ENCODE results near the gene SKIDA1. TPM values are rescaled to one million over a fixed set of nuclear protein-coding genes. Genes with fewer than 3 reads are reported as not detected.
A peak's percentile ranks its signal among the peaks of the same experiment; 100 is the strongest.

Gene SKIDA1
- total and polyA plus RNA-seq, 3 experiments from 2014 or later = 0.20 to 0.35 (median 0.24) TPM

GRCh38 chr10:21496343-21497176 lies 28.9 kb downstream of the SKIDA1 start:
- CTCF ChIA-PET = interaction anchor here (0.6 to 3.4 kb wide), 46 partner anchors 9 to 1493 kb away, joined by 3 to 19 read pairs (median 4); partner anchors contain the start of genes DNAJC1 and SKIDA1
- Histone ChIP-seq H3K27ac (ENCODE audit: low read depth, low read length) (no peak overlapping the region), H3K4me1 (ENCODE audit: insufficient read depth, low read length) (peaks cover 29% of the 10 kb centered on the region), H3K27me3 (ENCODE audit: insufficient read depth, low read length, poor library complexity, severe bottlenecking) (peaks cover 51% of the 10 kb centered on the region), H3K9me3 (ENCODE audit: low read length) (no peaks in the 10 kb centered on the region), H3K4me3 (ENCODE audit: low read length) (peak overlapping the region; percentile 69), H3K36me3 (ENCODE audit: insufficient read depth, low read length) (no peaks in the 10 kb centered on the region)
- H3K27me3 Mint-ChIP-seq = peaks cover 54 to 68% of the 10 kb centered on the region in 2 donors
- H3K9me3 Mint-ChIP-seq = no peaks in the 10 kb centered on the region
- POLR2A ChIA-PET = interaction anchor here (0.5 to 1.9 kb wide), 6 partner anchors 14 to 1077 kb away, joined by 3 to 13 read pairs (median 3); partner anchors contain the start of gene SKIDA1
- H3K4me3 Mint-ChIP-seq = peak overlapping the region; percentile 82 to 94 (median 89)
- no peaks in the 10 kb centered on the region for H3K36me3 Mint-ChIP-seq
- H3K27ac Mint-ChIP-seq = peak overlapping the region in 1 of 8 donors; percentile 25
- peak in 4 of 5 donors; percentile 22 to 64 (median 49) for DNase-seq
- H3K4me1 Mint-ChIP-seq = peaks cover 20 to 30% (median 25%) of the 10 kb centered on the region in 3 donors

- peaks cover 51% of the 10 kb centered on the region for H3K27me3 ChIP-seq (ENCODE audit: insufficient read depth, low read length, poor library complexity, severe bottlenecking)
- no peaks in the 10 kb centered on the region for H3K36me3 ChIP-seq (ENCODE audit: insufficient read depth, low read length)
- Mint-ChIP-seq H3K27ac (peak overlapping the region in 2 of 8 donors; percentile 17 to 48), H3K27me3 (peaks cover 52 to 68% of the 10 kb centered on the region in 2 donors), H3K9me3 (no peaks in the 10 kb centered on the region), H3K4me3 (peak overlapping the region; percentile 85 to 92 (median 89)), H3K36me3 (no peaks in the 10 kb centered on the region), H3K4me1 (peaks cover 19 to 30% (median 25%) of the 10 kb centered on the region in 3 donors)
- peak overlapping the region; percentile 69 for H3K4me3 ChIP-seq (ENCODE audit: low read length)
- H3K4me1 ChIP-seq (ENCODE audit: insufficient read depth, low read length) = peaks cover 29% of the 10 kb centered on the region
- H3K9me3 ChIP-seq (ENCODE audit: low read length) = no peaks in the 10 kb centered on the region
- H3K27ac ChIP-seq (ENCODE audit: low read depth, low read length) = no peak overlapping the region
- DNase-seq = peak; percentile 77 to 86 (median 82)
- ChIA-PET CTCF (interaction anchor here (0.6 to 3.4 kb wide), 42 partner anchors 10 to 1494 kb away, joined by 3 to 19 read pairs (median 4); partner anchors contain the start of genes DNAJC1 and SKIDA1), POLR2A (interaction anchor here (0.8 to 1.9 kb wide), 3 partner anchors 29 to 1078 kb away, joined by 3 to 13 read pairs (median 3); partner anchors contain the start of gene SKIDA1)
Measured at GRCh38 chr10:21495752-21496342, 29.6 kb downstream of the SKIDA1 start.

- Histone ChIP-seq H3K9me3 (ENCODE audit: low read length) (no peaks in the 10 kb centered on the region), H3K4me3 (ENCODE audit: low read length) (peak overlapping the region; percentile 69), H3K27ac (ENCODE audit: low read depth, low read length) (no peak overlapping the region), H3K27me3 (ENCODE audit: insufficient read depth, low read length, poor library complexity, severe bottlenecking) (peaks cover 51% of the 10 kb centered on the region), H3K4me1 (ENCODE audit: insufficient read depth, low read length) (peaks cover 29% of the 10 kb centered on the region), H3K36me3 (ENCODE audit: insufficient read depth, low read length) (no peaks in the 10 kb centered on the region)
- DNase-seq = no peak
- H3K4me3 Mint-ChIP-seq = peak overlapping the region; percentile 85 to 92 (median 89)
- ChIA-PET CTCF (interaction anchor here (0.8 to 3.4 kb wide), 34 partner anchors 9 to 1494 kb away, joined by 3 to 19 read pairs (median 5); partner anchors contain the start of gene SKIDA1), POLR2A (interaction anchor here (0.8 to 1.0 kb wide), 2 partner anchors 357 to 1079 kb away, joined by 3 read pairs; no protein-coding TSS in a partner anchor)
- H3K36me3 Mint-ChIP-seq = no peaks in the 10 kb centered on the region
- no peaks in the 10 kb centered on the region for H3K9me3 Mint-ChIP-seq
- H3K27me3 Mint-ChIP-seq = peaks cover 49 to 70% of the 10 kb centered on the region in 2 donors
- H3K4me1 Mint-ChIP-seq = peaks cover 19 to 30% (median 25%) of the 10 kb centered on the region in 3 donors
- peak overlapping the region in 3 of 8 donors; percentile 17 to 70 (median 48) for H3K27ac Mint-ChIP-seq
Measured at GRCh38 chr10:21495002-21495751, 30.3 kb downstream of the SKIDA1 start.

GRCh38 chr10:21494191-21495001 lies 31.1 kb downstream of the SKIDA1 start:
- no peaks in the 10 kb centered on the region for H3K36me3 ChIP-seq (ENCODE audit: insufficient read depth, low read length)
- DNase-seq = peak in 1 of 5 donors; percentile 9
- ChIA-PET CTCF (interaction anchor here (1.0 to 2.8 kb wide), 6 partner anchors 32 to 1054 kb away, joined by 3 to 19 read pairs (median 4); partner anchors contain the start of gene SKIDA1), POLR2A (no interaction called here)
- H3K4me1 ChIP-seq (ENCODE audit: insufficient read depth, low read length) = peaks cover 21% of the 10 kb centered on the region
- no peaks in the 10 kb centered on the region for H3K9me3 Mint-ChIP-seq
- H3K27me3 ChIP-seq (ENCODE audit: insufficient read depth, low read length, poor library complexity, severe bottlenecking) = peaks cover 45% of the 10 kb centered on the region
- H3K4me1 Mint-ChIP-seq = peaks cover 17 to 28% (median 25%) of the 10 kb centered on the region in 3 donors
- H3K27me3 Mint-ChIP-seq = peaks cover 45 to 70% of the 10 kb centered on the region in 2 donors
- no peaks in the 10 kb centered on the region for H3K36me3 Mint-ChIP-seq
- H3K4me3 Mint-ChIP-seq = peak overlapping the region; percentile 80 to 92 (median 89)
- no peaks in the 10 kb centered on the region for H3K9me3 ChIP-seq (ENCODE audit: low read length)
- H3K27ac Mint-ChIP-seq = peak overlapping the region in 2 of 8 donors; percentile 8 to 51
- H3K27ac ChIP-seq (ENCODE audit: low read depth, low read length) = no peak overlapping the region
- H3K4me3 ChIP-seq (ENCODE audit: low read length) = peak overlapping the region; percentile 69

- ChIA-PET CTCF (interaction anchor here (0.7 to 2.3 kb wide), 5 partner anchors 231 to 518 kb away, joined by 3 to 12 read pairs (median 4); no protein-coding TSS in a partner anchor), POLR2A (no interaction called here)
- H3K9me3 Mint-ChIP-seq = no peaks in the 10 kb centered on the region
- peaks cover 21% of the 10 kb centered on the region for H3K4me1 ChIP-seq (ENCODE audit: insufficient read depth, low read length)
- H3K4me3 Mint-ChIP-seq = peak overlapping the region; percentile 74 to 91 (median 80)
- H3K4me1 Mint-ChIP-seq = peaks cover 17 to 28% (median 25%) of the 10 kb centered on the region in 3 donors
- no peak overlapping the region for H3K27ac ChIP-seq (ENCODE audit: low read depth, low read length)
- no peak for DNase-seq
- no peak overlapping the region for H3K4me3 ChIP-seq (ENCODE audit: low read length)
- no peaks in the 10 kb centered on the region for H3K9me3 ChIP-seq (ENCODE audit: low read length)
- peaks cover 39% of the 10 kb centered on the region for H3K27me3 ChIP-seq (ENCODE audit: insufficient read depth, low read length, poor library complexity, severe bottlenecking)
- H3K36me3 Mint-ChIP-seq = no peaks in the 10 kb centered on the region
- H3K27ac Mint-ChIP-seq = peak overlapping the region in 1 of 8 donors; percentile 51
- H3K27me3 Mint-ChIP-seq = peaks cover 39 to 69% of the 10 kb centered on the region in 2 donors
- H3K36me3 ChIP-seq (ENCODE audit: insufficient read depth, low read length) = no peaks in the 10 kb centered on the region
Measured at GRCh38 chr10:21493784-21494183, 31.7 kb downstream of the SKIDA1 start.

- no peak overlapping the region for H3K4me3 ChIP-seq (ENCODE audit: low read length)
- no peaks in the 10 kb centered on the region for H3K9me3 ChIP-seq (ENCODE audit: low read length)
- Mint-ChIP-seq H3K36me3 (no peaks in the 10 kb centered on the region), H3K27me3 (peaks cover 27 to 69% of the 10 kb centered on the region in 2 donors), H3K9me3 (no peaks in the 10 kb centered on the region), H3K4me3 (peak overlapping the region in 1 of 7 donors; percentile 46), H3K4me1 (peaks cover 12 to 25% (median 16%) of the 10 kb centered on the region in 3 donors), H3K27ac (no peak overlapping the region)
- no peak overlapping the region for H3K27ac ChIP-seq (ENCODE audit: low read depth, low read length)
- peaks cover 28% of the 10 kb centered on the region for H3K27me3 ChIP-seq (ENCODE audit: insufficient read depth, low read length, poor library complexity, severe bottlenecking)
- H3K4me1 ChIP-seq (ENCODE audit: insufficient read depth, low read length) = peaks cover 21% of the 10 kb centered on the region
- H3K36me3 ChIP-seq (ENCODE audit: insufficient read depth, low read length) = no peaks in the 10 kb centered on the region
- ChIA-PET CTCF (interaction anchor here (0.7 kb wide), 1 partner anchor 502 kb away, joined by 3 read pairs; no protein-coding TSS in a partner anchor), POLR2A (no interaction called here)
- no peak for DNase-seq
Measured at GRCh38 chr10:21492421-21492820, 33.1 kb downstream of the SKIDA1 start.
